Stimulated activated CD8-positive, alpha-beta memory T cell treated with anti-CD3 and anti-CD28 coated beads, Interleukin-15, amount 100 ng/mL, for 1 hour (primary cell): Measurements from ENCODE around the gene OR8I2.
"Not testable (repeated sequence)": the region's sequence is repeated elsewhere in the genome, so short reads cannot be mapped to it uniquely, and the experiment has no call there.

Source experiments
- DNase-seq: peaks from one replicate; pipeline ENCODE4 v3.0.0-alpha.2; 2020; ENCODE audit warnings: low read depth

The OR8I2 gene

GRCh38 chr11:56093008-56093407 is at the start of gene OR8I2:
TSS of gene OR8I2 (plus strand) at chr11:56093308. CDS start at chr11:56093308, 0 bp downstream.
- DNase-seq, result no peak

- DNase-seq, result no peak
Measured at GRCh38 chr11:56045538-56045937, 47.6 kb upstream of the OR8I2 start.

- DNase-seq, result no peak
Measured at GRCh38 chr11:56048480-56048879, 44.6 kb upstream of the OR8I2 start.

GRCh38 chr11:56049487-56049886 is 43.6 kb upstream of the OR8I2 start:
- no peak for DNase-seq

DNA sequence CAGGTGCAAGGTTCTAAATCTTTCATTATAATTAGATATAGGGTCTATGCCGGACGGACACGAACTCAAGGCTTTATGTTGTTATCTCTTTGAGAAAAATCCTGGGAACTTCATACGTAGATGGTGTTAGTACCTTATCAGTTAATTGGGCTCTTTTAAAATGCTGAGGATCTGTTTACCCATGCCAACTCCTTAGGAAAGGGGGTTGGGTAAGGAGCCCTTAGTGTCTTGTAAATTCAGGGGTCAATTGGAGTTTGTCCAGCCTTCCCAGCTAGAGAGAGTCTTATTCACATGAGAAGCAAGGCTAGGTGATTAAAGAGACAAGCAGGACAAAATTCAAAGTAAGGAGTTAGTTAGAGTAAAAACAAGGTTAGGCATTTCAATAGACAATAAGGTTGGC is 36.7 kb upstream of the OR8I2 start:
- DNase-seq, result not testable (repeated sequence)

DNA sequence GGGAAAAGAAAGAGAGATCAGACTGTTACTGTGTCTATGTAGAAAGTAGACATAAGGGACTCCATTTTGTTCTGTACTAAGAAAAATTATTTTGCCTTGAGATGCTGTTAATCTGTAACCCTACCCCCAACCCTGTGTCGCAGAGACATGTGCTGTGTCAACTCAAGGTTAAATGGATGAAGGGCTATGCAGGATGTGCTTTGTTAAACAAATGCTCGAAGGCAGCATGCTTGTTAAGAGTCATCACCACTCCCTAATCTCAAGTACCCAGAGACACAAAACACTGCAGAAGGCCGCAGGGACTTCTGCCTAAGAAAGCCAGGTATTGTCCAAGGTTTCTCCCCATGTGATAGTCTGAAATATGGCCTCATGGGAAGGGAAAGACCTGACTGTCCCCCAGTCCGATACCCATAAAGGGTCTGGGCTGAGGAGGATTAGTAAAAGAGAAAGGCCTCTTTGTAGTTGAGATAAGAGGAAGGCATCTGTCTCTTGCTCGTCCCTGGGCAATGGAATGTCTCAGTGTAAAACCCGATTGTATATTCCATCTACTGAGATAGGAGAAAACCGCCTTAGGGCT is 35.4 kb upstream of the OR8I2 start:
- DNase-seq, result not testable (repeated sequence)

DNA sequence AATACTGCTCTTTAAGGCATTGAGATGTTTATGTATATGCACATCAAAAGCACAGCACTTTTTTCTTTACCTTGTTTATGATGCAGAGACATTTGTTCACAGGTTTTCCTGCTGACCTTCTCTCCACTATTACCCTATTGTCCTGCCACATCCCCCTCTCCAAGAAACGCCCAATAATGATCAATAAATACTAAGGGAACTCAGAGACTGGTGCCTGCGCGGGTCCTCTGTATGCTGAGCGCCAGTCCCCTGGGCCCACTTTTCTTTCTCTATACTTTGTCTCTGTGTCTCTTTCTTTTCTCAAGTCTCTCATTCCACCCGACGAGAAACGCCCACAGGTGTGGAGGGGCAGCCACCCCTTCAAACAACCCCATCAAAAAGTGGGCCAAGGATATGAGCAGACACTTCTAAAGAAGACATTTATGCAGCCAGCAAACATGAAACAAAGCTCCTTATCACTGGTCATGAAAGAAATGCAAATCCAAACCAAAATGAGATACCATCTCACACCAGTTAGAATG is 34.8 kb upstream of the OR8I2 start:
- not testable (repeated sequence) for DNase-seq

- DNase-seq, result no peak
Measured at GRCh38 chr11:56066980-56067379, 26.1 kb upstream of the OR8I2 start.

GRCh38 chr11:56089697-56090096 is 3.4 kb upstream of the OR8I2 start:
- DNase-seq, result no peak

DNA sequence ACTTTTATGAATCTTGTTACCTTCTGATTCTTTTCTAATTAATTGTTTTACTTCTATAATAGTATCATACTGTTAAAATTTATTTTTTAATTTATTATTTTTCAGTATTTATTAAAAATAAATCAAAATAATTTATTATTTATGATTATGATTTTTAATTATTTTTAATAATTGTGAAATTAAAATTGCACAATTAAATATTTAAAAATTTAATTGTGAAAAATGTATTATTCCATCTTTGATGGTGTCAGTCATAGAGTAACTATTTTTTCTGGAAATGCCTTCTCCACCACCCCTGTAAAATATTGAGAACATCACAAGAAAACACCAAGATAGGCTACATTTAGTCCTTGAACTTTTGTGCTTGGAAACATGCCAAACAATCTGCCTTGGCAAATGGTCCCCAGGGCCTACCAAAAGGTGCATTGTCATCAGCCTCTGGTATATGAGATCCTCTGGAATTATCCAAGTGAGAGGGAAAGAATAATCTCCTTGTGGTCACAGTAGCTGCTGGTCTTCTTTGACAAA is 10.2 kb downstream of the OR8I2 start, which contains the start of gene OR8H2:
Gene OR8H2, plus strand, starts transcription at position 478 of the 528 bp plus-strand sequence. CDS start 1,356 bp downstream, outside the sequence.
- DNase-seq, result no peak

DNA sequence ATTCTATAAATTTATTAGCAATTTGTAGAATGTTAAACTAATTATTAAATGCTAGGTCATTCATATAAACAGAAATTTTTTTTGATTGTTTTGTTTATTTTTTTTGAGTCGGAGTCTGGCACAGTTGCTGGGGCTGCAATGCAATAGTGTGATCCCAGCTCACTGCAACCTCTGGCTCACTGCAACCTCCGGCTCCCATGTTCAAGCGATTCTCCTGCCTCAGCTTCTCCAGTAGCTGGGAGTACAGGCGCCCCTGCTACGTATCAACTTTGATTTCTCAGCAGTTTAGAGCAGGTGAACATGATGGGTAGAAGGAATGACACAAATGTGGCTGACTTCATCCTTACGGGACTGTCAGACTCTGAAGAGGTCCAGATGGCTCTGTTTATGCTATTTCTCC is 29.0 kb downstream of the OR8I2 start, which contains the start of gene OR8H3:
Gene OR8H3, plus strand, starts transcription at position 301 of the 400 bp plus-strand sequence. Its CDS starts 0 bp downstream, at position 301.
- DNase-seq, result no peak

DNA sequence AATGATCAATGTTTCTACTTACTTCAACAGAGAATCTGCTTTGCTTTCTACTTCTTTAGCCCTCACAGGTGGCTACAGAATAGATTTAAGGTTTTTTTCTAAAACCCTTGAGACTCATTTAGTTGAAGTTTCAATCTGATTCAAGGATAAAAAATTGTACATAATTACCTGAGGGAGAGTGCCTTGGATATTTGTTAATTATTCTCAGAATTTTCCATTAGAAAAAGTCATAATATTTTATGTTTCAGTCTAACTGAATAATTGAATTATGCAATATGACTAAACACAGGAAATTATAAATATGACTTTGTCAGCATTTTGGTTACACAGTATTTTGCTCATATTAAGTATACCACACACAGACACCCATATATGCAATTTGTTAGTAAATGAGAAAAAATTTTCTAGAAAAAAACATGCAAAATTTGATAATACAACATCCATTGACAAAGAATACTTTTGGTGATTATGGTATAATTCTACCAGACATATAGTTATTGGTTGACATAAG is 47.1 kb downstream of the OR8I2 start, which contains the start of gene OR8J3:
Gene OR8J3, minus strand, starts transcription at position 51 of the 511 bp plus-strand sequence. CDS start 2,483 bp downstream, outside the sequence.
- DNase-seq, result no peak

DNA sequence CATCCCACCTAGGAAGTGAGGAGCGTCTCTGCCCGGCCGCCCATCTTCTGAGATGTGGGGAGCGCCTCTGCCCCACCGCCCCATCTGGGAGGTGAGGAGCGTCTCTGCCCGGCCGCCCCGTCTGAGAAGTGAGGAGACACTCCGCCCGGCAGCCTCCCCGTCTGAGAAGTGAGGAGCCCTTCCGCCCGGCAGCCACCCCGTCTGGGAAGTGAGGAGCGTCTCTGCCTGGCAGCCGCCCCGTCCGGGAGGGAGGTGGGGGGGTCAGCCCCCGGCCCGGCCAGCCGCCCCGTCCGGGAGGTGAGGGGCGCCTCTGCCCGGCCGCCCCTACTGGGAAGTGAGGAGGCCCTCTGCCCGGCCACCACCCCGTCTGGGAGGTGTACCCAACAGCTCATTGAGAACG is 50.6 kb downstream of the OR8I2 start:
- not testable (repeated sequence) for DNase-seq
